RWPE2 (cell line): ENCODE data around the gene TFAP2A.

Experiments
- ATAC-seq: fragments of 200-7000 bp; cut with Tn5 transposase; 3 replicates; pipeline ENCODE4 v1.9.1; 2021; ENCODE audit warnings: low read depth
- DNase-seq: peaks from one replicate; pipeline ENCODE4 v3.0.0-alpha.2; 2020; ENCODE audit warnings: low spot score
- H3K27ac ChIP-seq: fragments of 450-650 bp; 2 replicates; pipeline ENCODE4 v1.5.1; 2017; ENCODE audit warnings: mild to moderate bottlenecking; ENCODE audit not compliant: poor library complexity, severe bottlenecking
- H3K27me3 ChIP-seq: fragments of 250-450 bp; sonication (Bioruptor Pico); 2 replicates; pipeline ENCODE4 v1.5.1; 2021; ENCODE audit warnings: mild to moderate bottlenecking, moderate library complexity; ENCODE audit not compliant: insufficient read depth, poor library complexity, severe bottlenecking
- H3K36me3 ChIP-seq: fragments of 250-450 bp; sonication (Bioruptor Pico); 2 replicates; pipeline ENCODE4 v1.5.1; 2020; ENCODE audit warnings: low read depth, mild to moderate bottlenecking, moderate library complexity
- H3K4me1 ChIP-seq: fragments of 250-450 bp; sonication (Bioruptor Pico); 2 replicates; pipeline ENCODE4 v1.5.1; 2021; ENCODE audit warnings: mild to moderate bottlenecking, moderate library complexity; ENCODE audit not compliant: insufficient read depth, poor library complexity, severe bottlenecking
- H3K4me3 ChIP-seq: fragments of 250-450 bp; sonication (Bioruptor Pico); 2 replicates; pipeline ENCODE4 v1.5.1; 2021; ENCODE audit warnings: mild to moderate bottlenecking, moderate library complexity; ENCODE audit not compliant: severe bottlenecking
- H3K9me3 ChIP-seq: fragments of 250-450 bp; sonication (Bioruptor Pico); 2 replicates; pipeline ENCODE4 v1.5.1; 2021; ENCODE audit warnings: mild to moderate bottlenecking, moderate library complexity; ENCODE audit not compliant: severe bottlenecking
- TF ChIP-seq, protein P1 (sequence below): fragments of 450-650 bp; IDR thresholded peaks from one replicate; pipeline ENCODE4 v1.5.1; 2017; ENCODE audit warnings: mild to moderate bottlenecking, moderate library complexity; ENCODE audit not compliant: poor library complexity, severe bottlenecking

TFAP2A gene

DNA sequence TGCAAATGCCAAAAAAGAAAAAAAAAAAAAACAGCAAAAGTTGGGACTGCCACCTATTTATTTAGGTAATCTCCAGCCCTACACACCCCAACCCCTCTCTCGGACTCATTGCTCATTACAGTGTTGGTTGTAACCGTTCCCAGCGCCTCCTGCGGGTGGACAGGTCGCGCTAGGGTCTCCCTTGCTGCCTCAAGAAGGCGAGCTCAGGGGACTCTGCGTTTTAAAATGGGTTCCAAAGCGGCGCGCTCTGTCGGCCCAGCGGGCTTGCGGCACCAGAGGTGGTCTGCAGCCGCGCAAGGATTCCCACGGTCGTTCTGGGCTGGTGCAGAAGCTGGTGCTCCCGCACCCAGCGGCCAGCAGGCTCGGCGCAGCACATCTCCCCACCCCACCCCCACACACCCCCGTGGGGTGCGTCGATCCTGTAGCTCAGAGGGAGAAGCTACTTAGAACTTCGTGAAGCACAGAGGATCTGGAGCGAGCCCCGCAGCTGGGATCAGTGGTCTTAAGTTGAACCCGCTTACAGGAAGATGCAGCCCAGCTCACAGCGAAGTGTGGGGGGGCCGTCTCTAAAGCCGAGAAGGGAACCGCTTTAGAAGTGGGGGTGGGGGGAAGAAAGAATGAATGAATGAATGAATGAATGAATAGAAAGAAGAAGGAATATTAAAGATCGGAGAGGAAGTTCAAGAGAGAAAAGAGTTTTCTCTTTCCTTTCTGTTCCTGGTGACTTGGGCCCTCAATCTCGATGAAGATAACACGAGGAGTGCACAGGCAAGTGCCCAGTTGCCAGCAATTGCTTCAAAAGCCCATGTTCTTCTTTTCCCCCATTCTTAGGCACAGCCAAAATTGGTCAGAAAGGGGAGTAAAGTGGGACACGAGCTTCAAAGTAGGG lies 780 bp downstream of the TFAP2A start:
- peak overlapping the region; percentile 58 for H3K4me3 ChIP-seq
- H3K27me3 ChIP-seq = no peaks in the 10 kb centered on the region
- peaks cover 15% of the 10 kb centered on the region for H3K4me1 ChIP-seq
- H3K36me3 ChIP-seq = peaks cover 40% of the 10 kb centered on the region
- peak overlapping the region; percentile 91 for H3K27ac ChIP-seq
- ATAC-seq = peak; percentile 22; the same call in 2 of the 3 replicates
- TF ChIP-seq, protein P1, sequence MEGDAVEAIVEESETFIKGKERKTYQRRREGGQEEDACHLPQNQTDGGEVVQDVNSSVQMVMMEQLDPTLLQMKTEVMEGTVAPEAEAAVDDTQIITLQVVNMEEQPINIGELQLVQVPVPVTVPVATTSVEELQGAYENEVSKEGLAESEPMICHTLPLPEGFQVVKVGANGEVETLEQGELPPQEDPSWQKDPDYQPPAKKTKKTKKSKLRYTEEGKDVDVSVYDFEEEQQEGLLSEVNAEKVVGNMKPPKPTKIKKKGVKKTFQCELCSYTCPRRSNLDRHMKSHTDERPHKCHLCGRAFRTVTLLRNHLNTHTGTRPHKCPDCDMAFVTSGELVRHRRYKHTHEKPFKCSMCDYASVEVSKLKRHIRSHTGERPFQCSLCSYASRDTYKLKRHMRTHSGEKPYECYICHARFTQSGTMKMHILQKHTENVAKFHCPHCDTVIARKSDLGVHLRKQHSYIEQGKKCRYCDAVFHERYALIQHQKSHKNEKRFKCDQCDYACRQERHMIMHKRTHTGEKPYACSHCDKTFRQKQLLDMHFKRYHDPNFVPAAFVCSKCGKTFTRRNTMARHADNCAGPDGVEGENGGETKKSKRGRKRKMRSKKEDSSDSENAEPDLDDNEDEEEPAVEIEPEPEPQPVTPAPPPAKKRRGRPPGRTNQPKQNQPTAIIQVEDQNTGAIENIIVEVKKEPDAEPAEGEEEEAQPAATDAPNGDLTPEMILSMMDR = peak; percentile 44
- H3K9me3 ChIP-seq = no peaks in the 10 kb centered on the region
- DNase-seq = peak; percentile 75

DNA sequence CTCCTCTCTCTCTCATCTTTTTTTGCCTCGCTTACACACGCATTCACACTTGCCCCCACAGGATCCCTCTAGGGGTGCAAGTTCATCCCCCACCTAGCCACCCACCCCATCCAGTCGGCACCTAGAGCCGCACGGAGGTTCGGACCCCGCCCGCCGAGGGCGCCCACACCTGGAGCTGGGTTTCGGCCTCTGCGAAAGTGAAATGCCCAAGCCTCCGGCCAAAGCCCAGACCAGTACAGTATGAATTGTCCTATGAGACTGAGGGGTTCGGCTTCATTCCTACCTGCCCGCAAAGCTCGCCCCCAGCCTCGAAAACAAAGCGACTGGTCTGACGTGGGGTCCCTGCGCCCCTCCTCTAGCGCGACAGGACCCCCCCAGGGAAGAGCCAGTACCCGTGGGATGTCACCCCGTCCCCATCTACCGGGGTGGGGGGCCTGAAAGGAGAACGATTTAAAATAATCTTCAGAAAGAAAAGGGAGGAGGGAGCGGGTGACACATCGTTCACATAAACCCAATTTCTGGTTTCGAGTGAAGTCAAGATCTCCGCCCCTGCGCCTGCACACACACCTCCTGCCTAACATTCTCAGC lies 1.5 kb downstream of the TFAP2A start:
- Histone ChIP-seq H3K36me3 (peaks cover 47% of the 10 kb centered on the region), H3K4me1 (peaks cover 11% of the 10 kb centered on the region), H3K4me3 (peak overlapping the region; percentile 58), H3K27me3 (no peaks in the 10 kb centered on the region), H3K9me3 (no peaks in the 10 kb centered on the region), H3K27ac (peak overlapping the region; percentile 91)
- ATAC-seq = no peak
- peak; percentile 53 for DNase-seq
- TF ChIP-seq, protein P1 = no peak

DNA sequence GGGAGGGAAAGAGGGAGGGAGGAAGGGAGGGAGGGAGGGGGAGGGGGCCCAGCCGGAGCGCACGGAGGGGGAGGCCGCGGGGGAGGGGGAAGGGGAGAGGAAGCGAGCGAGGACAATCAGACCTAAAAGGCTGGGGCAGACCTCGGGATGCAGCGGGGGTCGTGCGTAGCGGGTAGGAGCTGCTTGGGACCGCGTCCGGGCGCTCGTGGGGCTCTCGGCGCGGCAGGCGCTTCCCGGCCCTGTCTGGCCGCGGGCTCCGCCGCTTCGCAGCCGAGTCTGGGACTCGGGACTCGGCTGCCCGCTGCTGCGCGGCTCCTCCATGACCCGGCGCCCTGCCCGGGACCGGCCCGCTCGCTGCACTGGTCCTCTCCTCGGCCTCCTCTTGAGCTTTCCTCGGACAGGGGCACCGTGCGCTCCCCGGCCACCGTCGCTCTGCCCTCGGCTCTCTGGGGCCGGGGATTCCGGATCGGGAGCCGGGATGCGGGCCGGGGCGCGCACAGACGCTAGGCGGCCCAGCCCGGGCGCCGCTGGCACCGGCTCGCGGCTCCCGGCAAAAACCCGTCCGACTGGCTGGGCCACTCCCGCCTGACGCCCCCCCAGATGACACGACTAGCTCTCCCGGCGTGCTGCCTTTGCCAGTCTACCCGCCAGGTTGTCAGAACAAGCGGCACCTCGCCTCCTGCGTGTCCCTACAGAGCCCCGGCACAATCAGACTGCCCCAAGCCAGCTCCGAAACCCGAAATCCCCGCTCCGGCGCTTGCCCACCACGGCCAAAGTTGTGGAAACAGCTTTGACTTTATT lies 2.2 kb downstream of the TFAP2A start:
- Histone ChIP-seq H3K27ac (peak overlapping the region; percentile 91), H3K4me3 (peak overlapping the region; percentile 58)
- DNase-seq = peak; percentile 89

DNA sequence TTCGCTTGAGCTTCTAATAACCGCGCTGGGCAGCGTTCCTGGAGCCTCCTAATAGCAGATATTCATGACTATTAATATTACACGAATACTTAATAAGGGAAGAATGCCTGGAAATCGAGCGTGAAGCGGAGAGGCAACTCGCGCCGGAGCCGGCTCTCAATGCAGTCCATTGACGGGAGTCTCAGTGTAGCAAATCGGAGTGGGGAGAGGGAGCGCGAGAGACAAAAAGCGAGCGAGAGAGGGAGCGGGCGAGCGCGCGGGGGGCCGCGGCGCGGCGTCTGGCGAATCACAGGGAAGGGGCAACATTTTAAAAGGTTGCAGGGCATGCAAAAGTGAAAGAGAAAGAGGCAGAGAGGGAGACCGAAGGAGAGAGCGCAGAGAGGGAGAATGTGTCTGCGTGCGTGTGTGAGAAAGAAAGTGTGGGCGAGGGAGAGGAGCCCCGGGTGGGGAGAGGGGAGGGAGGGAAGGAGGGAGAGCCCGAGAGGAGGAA lies 2.9 kb downstream of the TFAP2A start:
- H3K27me3 ChIP-seq = no peaks in the 10 kb centered on the region

More for the DNA sequence above, 2.2 kb downstream of the TFAP2A start:
- ATAC-seq = peak; percentile 26
- Histone ChIP-seq H3K4me1 (peaks cover 8% of the 10 kb centered on the region), H3K36me3 (peaks cover 54% of the 10 kb centered on the region), H3K27me3 (no peaks in the 10 kb centered on the region), H3K9me3 (no peaks in the 10 kb centered on the region)
- TF ChIP-seq, protein P1 = no peak

More for the DNA sequence above, 2.9 kb downstream of the TFAP2A start:
- no peaks in the 10 kb centered on the region for H3K9me3 ChIP-seq
- TF ChIP-seq, protein P1 = no peak
- ATAC-seq (peak; percentile 29), DNase-seq (no peak)
- H3K4me1 ChIP-seq = peaks cover 11% of the 10 kb centered on the region
- H3K36me3 ChIP-seq = peaks cover 61% of the 10 kb centered on the region
- H3K4me3 ChIP-seq = peak overlapping the region; percentile 58
- H3K27ac ChIP-seq = peak overlapping the region; percentile 91
